Suprapubic skin (tissue), 4 donors: ENCODE measurements around the gene NSMF. TPM values are rescaled to one million over a fixed set of nuclear protein-coding genes. Genes with fewer than 3 reads are reported as not detected.

Experiments used
- DNase-seq, 2 donors: peaks; one replicate each; pipeline ENCODE4 v3.0.0-alpha.2; 2019; ENCODE audit warnings: low spot score in 2 of 2
- H3K27ac ChIP-seq: fragments of 200-600 bp; sonication (generic); one replicate; pipeline ENCODE4 v1.5.1; 2019
- H3K27me3 ChIP-seq: fragments of 200-600 bp; sonication (generic); one replicate; pipeline ENCODE4 v1.5.1; 2019
- H3K36me3 ChIP-seq: fragments of 200-600 bp; sonication (generic); one replicate; pipeline ENCODE4 v1.5.1; 2019
- H3K4me1 ChIP-seq: fragments of 200-600 bp; sonication (generic); one replicate; pipeline ENCODE4 v1.5.1; 2019
- H3K4me3 ChIP-seq: fragments of 200-600 bp; sonication (generic); one replicate; pipeline ENCODE4 v1.5.1; 2019; ENCODE audit warnings: mild to moderate bottlenecking
- H3K9me3 ChIP-seq: fragments of 200-600 bp; sonication (generic); one replicate; pipeline ENCODE4 v1.5.1; 2019
- CTCF ChIP-seq, 2 donors: fragments of 200-600 bp in 1 of 2; fragments of 450-650 bp in 1 of 2; sonication (generic) in 1 of 2; IDR thresholded peaks; one replicate each; pipeline ENCODE4 v1.5.1; 2016 to 2019; ENCODE audit warnings: antibody characterized with exemption in 2 of 2, mild to moderate bottlenecking in 1 of 2, moderate library complexity in 1 of 2
- EP300 ChIP-seq: sonication (generic); formaldehyde crosslinking; IDR thresholded peaks from one replicate; pipeline ENCODE4 v1.6.1; 2017; ENCODE audit warnings: antibody characterized with exemption
- POLR2A ChIP-seq, 2 donors: fragments of 450-650 bp; IDR thresholded peaks; one replicate each; pipeline ENCODE4 v1.6.1; 2017; ENCODE audit warnings: antibody characterized with exemption in 2 of 2, mild to moderate bottlenecking in 2 of 2, moderate library complexity in 2 of 2
- POLR2AphosphoS5 ChIP-seq, 3 donors: sonication (generic); formaldehyde crosslinking; IDR thresholded peaks; one replicate each; pipeline ENCODE4 v1.6.1; 2017; ENCODE audit warnings: antibody characterized with exemption in 3 of 3
- WGBS: methylation state at CpG from one replicate; pipeline ENCODE4 v1.1.5; 2018; 5-methylcytosine and 5-hydroxymethylcytosine counted together
- total RNA-seq, 4 donors: library from RNA; depleted of rRNA; stranded (reverse); fragments of >200 nt; gene quantifications; one replicate each; pipeline ENCODE4 v1.1.0, GENCODE V29; 2016

The NSMF gene
- total RNA-seq, 4 donors from 2014 or later: 36.1 to 48.1 (median 39.8) TPM

- DNase-seq: no peak
- H3K27ac ChIP-seq: no peak overlapping the region
- H3K4me3 ChIP-seq: no peak overlapping the region
- H3K27me3 ChIP-seq: no peaks in the 10 kb centered on the region
- H3K9me3 ChIP-seq: no peaks in the 10 kb centered on the region
- H3K4me1 ChIP-seq: peaks cover 27% of the 10 kb centered on the region
- no peaks in the 10 kb centered on the region for H3K36me3 ChIP-seq
- WGBS: 86% methylated on average over 1 of the region's 6 CpGs
- TF ChIP-seq POLR2AphosphoS5 (IDR thresholded peaks at IDR 0.05) (no peak), POLR2A (IDR thresholded peaks at IDR 0.05) (no peak), EP300 (no peak), CTCF (IDR thresholded peaks at IDR 0.05) (no peak)
These were observed 30.9 kb downstream of the NSMF start for GRCh38 chr9:137428311-137428630.

- no peak overlapping the region for H3K27ac ChIP-seq
- WGBS: 74% methylated on average over 8 of the region's 27 CpGs
- H3K4me3 ChIP-seq: no peak overlapping the region
- DNase-seq: peak in 1 of 2 donors; percentile 51
- H3K4me1 ChIP-seq: peaks cover 27% of the 10 kb centered on the region
- no peaks in the 10 kb centered on the region for H3K9me3 ChIP-seq
- no peaks in the 10 kb centered on the region for H3K36me3 ChIP-seq
- TF ChIP-seq POLR2A (IDR thresholded peaks at IDR 0.05) (no peak), CTCF (IDR thresholded peaks at IDR 0.05) (no peak), POLR2AphosphoS5 (IDR thresholded peaks at IDR 0.05) (no peak), EP300 (no peak)
- H3K27me3 ChIP-seq: no peaks in the 10 kb centered on the region
These were observed 31.5 kb downstream of the NSMF start for GRCh38 chr9:137427454-137428310.

GRCh38 chr9:137426018-137426681 lies 33.0 kb downstream of the NSMF start:
- H3K27me3 ChIP-seq: no peaks in the 10 kb centered on the region
- 80% methylated on average over 18 of the region's 18 CpGs for WGBS
- H3K27ac ChIP-seq: no peak overlapping the region
- peak in 1 of 2 donors; percentile 58 for DNase-seq
- H3K36me3 ChIP-seq: no peaks in the 10 kb centered on the region
- H3K9me3 ChIP-seq: no peaks in the 10 kb centered on the region
- no peak overlapping the region for H3K4me3 ChIP-seq
- H3K4me1 ChIP-seq: peaks cover 40% of the 10 kb centered on the region
- TF ChIP-seq CTCF (IDR thresholded peaks at IDR 0.05) (no peak), EP300 (no peak), POLR2A (IDR thresholded peaks at IDR 0.05) (no peak), POLR2AphosphoS5 (IDR thresholded peaks at IDR 0.05) (no peak)

GRCh38 chr9:137423514-137424291 lies 35.4 kb downstream of the NSMF start:
- peak overlapping the region; percentile 97 for H3K4me3 ChIP-seq
- WGBS: 17% methylated on average over 13 of the region's 77 CpGs
- H3K27ac ChIP-seq: peak overlapping the region; percentile 78
- H3K9me3 ChIP-seq: no peaks in the 10 kb centered on the region
- peaks cover 40% of the 10 kb centered on the region for H3K4me1 ChIP-seq
- peak in 1 of 2 donors; percentile 81 for DNase-seq
- no peaks in the 10 kb centered on the region for H3K36me3 ChIP-seq
- TF ChIP-seq CTCF (IDR thresholded peaks at IDR 0.05) (no peak), POLR2AphosphoS5 (IDR thresholded peaks at IDR 0.05) (no peak), POLR2A (IDR thresholded peaks at IDR 0.05) (no peak), EP300 (no peak)
- no peaks in the 10 kb centered on the region for H3K27me3 ChIP-seq
